GM08714 (cell line): ENCODE results near the gene AASS.
"Not testable (repeated sequence)": the region's sequence is repeated elsewhere in the genome, so short reads cannot be mapped to it uniquely, and the experiment has no call there.

ENCODE experiments used
- H3K4me3 ChIP-seq: fragments of 200-500 bp; sonication (Bioruptor generic); 2 replicates; pipeline ENCODE4 v1.5.1; 2014; ENCODE audit warnings: mild to moderate bottlenecking, low read length, inconsistent platforms
- ZNF274 ChIP-seq: IDR thresholded peaks from 2 replicates; pipeline ENCODE4 v1.6.1; 2012; ENCODE audit warnings: mild to moderate bottlenecking, low read depth, low read length

The AASS gene

GRCh38 chr7:122143751-122144711 is at the start of gene AASS:
AASS (minus strand) TSS chr7:122144249; CDS start chr7:122133726, 10,523 bp downstream.
- no peak for TF ChIP-seq ZNF274
- H3K4me3 ChIP-seq: peak within 1 kb of the TSS; percentile 62

DNA sequence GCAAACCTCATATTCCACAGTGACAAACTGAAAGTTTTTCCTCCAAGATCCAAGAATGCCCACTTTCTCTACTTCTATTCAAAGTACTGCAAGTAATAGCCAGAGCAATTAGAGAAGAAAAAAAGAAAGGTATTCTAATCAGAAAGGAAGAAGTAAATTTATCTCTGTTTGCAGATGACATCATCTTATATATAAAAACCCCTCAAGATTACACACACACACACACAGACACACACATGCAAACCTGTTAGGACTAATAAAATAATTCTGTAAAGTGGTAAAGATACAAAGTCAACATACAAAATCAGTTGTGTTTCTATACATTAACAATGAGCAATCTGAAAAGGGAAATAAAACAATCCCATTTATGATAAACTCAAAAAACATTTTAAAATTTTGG is 44.7 kb upstream of the AASS start:
- H3K4me3 ChIP-seq: no peak overlapping the region
- TF ChIP-seq ZNF274: no peak

DNA sequence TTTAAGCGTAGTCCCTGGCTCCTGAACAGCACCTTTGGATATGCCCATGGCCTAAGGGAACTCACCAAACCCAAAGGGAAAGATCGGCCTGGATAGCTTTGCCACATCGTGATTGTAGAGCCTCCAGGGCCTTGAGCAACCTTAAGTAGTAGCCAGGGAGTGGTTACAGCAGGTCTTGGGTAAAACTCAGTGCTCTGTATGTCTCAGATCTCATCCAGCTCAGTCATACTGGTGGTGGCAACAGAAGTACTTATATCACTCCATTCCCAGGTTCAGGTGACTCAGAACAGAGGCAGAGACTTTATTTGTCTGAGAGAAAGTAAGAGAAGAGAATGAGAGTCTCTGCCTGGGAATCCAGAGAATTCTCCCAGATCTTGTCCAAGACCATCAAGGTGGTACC is 39.1 kb upstream of the AASS start:
- H3K4me3 ChIP-seq: no peak overlapping the region
- no peak for TF ChIP-seq ZNF274

- no peak for TF ChIP-seq ZNF274
- H3K4me3 ChIP-seq: no peak overlapping the region
Measured at GRCh38 chr7:122182081-122182480, 38.0 kb upstream of the AASS start.

- H3K4me3 ChIP-seq: not testable (repeated sequence)
Measured at GRCh38 chr7:122172144-122172543, 28.1 kb upstream of the AASS start.

DNA sequence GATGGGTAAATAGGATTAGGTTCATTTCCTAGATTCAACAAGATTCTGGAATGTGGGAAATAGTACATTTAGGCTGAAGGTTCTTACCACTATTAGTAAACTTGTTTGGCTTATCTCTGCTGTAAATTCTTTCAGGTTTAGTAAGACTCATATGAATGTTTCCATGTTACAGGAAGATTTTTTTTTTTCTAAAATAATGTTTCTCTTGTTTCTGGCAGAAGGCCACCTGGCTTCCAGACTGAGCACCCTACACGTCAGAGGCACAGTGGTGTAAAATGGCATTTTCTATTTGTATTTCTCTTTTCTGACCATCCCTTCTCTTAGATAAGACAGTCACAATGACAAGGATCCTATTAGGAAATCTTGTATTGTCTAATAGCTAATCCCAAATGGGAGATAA is 22.7 kb upstream of the AASS start:
- TF ChIP-seq ZNF274: no peak
- H3K4me3 ChIP-seq: no peak overlapping the region

- no peak overlapping the region for H3K4me3 ChIP-seq
- no peak for TF ChIP-seq ZNF274
Measured at GRCh38 chr7:122166275-122166674, 22.2 kb upstream of the AASS start.

- no peak for TF ChIP-seq ZNF274
- no peak overlapping the region for H3K4me3 ChIP-seq
Measured at GRCh38 chr7:122161628-122162027, 17.6 kb upstream of the AASS start.

- no peak for TF ChIP-seq ZNF274
- H3K4me3 ChIP-seq: no peak overlapping the region
Measured at GRCh38 chr7:122155566-122155965, 11.5 kb upstream of the AASS start.

GRCh38 chr7:122148878-122149277 is 4.8 kb upstream of the AASS start:
- H3K4me3 ChIP-seq: no peak overlapping the region
- no peak for TF ChIP-seq ZNF274

- no peak overlapping the region for H3K4me3 ChIP-seq
- no peak for TF ChIP-seq ZNF274
Measured at GRCh38 chr7:122148081-122148480, 4.0 kb upstream of the AASS start.

DNA sequence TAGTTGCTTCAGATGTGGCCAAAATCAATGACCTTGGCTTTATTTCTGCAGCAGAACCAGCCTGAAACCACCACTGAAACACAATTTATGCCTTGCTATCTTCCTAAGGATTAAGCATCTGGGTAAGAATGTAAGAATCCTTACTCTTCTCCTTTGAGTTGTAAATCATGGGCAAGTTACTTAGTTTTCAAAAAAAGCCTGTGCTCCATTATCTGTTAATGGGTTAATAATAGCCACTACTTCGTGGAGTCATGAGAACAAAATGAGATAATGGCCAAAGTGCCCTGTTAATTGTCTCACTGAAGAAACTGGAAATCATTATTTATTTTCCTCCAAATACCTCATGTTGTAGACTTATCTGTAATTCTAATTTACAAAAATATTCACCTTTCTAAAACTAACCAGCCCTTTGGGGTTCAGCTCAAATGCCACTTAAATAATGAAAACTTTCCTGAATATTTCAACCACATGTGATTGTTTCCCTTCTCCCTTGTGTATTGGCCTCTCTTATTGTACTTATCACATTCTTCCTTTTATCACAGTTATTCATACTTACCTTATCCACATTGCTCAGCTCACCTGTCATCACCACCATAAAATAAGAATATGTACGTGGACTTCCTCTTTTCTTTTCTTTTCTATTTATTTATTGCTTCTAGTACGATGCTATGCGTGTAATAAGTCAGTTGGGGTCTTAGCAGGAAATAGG is 2.0 kb upstream of the AASS start:
- H3K4me3 ChIP-seq: no peak overlapping the region
- TF ChIP-seq ZNF274: no peak

GRCh38 chr7:122143376-122143750 is 686 bp downstream of the AASS start:
- no peak for TF ChIP-seq ZNF274
- H3K4me3 ChIP-seq: peak overlapping the region; percentile 62

DNA sequence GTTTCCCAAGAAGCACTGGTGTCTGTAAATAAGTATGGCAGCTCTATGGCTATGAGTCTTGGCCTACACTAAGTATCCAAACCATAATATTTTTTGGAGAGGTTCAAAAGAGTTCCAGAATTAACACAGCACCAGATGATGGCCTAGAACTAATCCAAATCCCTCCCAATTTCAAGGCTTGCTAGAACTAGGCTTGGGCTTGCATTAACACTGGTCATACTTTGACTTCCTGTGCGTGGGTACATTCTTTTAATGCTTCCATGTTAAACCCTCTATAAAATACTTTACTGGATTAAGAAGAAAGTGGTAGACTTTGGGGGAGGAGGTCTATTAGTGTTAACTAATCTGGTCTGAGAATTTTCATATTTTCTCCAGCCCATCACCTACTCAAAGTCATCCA is 3.1 kb downstream of the AASS start:
- no peak overlapping the region for H3K4me3 ChIP-seq

More for the DNA sequence above, 3.1 kb downstream of the AASS start:
- TF ChIP-seq ZNF274: no peak
